Vagina (tissue), 2 donors: ENCODE data around the gene ZBTB7C.

Experiments
- POLR2A ChIP-seq, 2 donors: fragments of 450-650 bp; IDR thresholded peaks; one replicate each; pipeline ENCODE4 v1.6.1; 2017; ENCODE audit warnings: antibody characterized with exemption in 2 of 2, mild to moderate bottlenecking in 2 of 2, moderate library complexity in 2 of 2
- POLR2AphosphoS5 ChIP-seq, 2 donors: sonication (generic); formaldehyde crosslinking; IDR thresholded peaks; one replicate each; pipeline ENCODE4 v1.9.0; 2017; ENCODE audit warnings: antibody characterized with exemption in 2 of 2, mild to moderate bottlenecking in 2 of 2, low read depth in 1 of 2; ENCODE audit not compliant: insufficient read depth in 1 of 2
- TF ChIP-seq, protein P1 (sequence below), 3 experiments: fragments of 450-650 bp in 2 of 3; fragments of 200-600 bp in 1 of 3; sonication (generic) in 1 of 3; IDR thresholded peaks; one replicate each; pipeline ENCODE4 v1.5.1; 2017 to 2019; ENCODE audit warnings: antibody characterized with exemption in 3 of 3, mild to moderate bottlenecking in 2 of 3, moderate library complexity in 2 of 3

GRCh38 chr18:48171490-48172188 is 237.5 kb downstream of the ZBTB7C start:
- TF ChIP-seq, protein P1, sequence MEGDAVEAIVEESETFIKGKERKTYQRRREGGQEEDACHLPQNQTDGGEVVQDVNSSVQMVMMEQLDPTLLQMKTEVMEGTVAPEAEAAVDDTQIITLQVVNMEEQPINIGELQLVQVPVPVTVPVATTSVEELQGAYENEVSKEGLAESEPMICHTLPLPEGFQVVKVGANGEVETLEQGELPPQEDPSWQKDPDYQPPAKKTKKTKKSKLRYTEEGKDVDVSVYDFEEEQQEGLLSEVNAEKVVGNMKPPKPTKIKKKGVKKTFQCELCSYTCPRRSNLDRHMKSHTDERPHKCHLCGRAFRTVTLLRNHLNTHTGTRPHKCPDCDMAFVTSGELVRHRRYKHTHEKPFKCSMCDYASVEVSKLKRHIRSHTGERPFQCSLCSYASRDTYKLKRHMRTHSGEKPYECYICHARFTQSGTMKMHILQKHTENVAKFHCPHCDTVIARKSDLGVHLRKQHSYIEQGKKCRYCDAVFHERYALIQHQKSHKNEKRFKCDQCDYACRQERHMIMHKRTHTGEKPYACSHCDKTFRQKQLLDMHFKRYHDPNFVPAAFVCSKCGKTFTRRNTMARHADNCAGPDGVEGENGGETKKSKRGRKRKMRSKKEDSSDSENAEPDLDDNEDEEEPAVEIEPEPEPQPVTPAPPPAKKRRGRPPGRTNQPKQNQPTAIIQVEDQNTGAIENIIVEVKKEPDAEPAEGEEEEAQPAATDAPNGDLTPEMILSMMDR (IDR thresholded peaks at IDR 0.05) = no peak
- TF ChIP-seq POLR2AphosphoS5 (IDR thresholded peaks at IDR 0.05; ENCODE audit: insufficient read depth in 1 of 2, low read depth in 1 of 2) (no peak), POLR2A (IDR thresholded peaks at IDR 0.05) (no peak)
